AG09309 (cell line): ENCODE measurements around the gene LAMC1.

Source experiments
- DNase-seq: peaks from one replicate; pipeline ENCODE4 v3.0.0-alpha.2; 2010; ENCODE audit warnings: low read depth
- H3K4me3 ChIP-seq: 2 replicates; pipeline ENCODE4 v1.5.1; 2011; ENCODE audit warnings: mild to moderate bottlenecking, low read depth, low read length, moderate library complexity; ENCODE audit not compliant: control insufficient read depth
- CTCF ChIP-seq: IDR thresholded peaks from 2 replicates; pipeline ENCODE4 v1.5.1; 2011; ENCODE audit warnings: mild to moderate bottlenecking, low read depth, low read length, inconsistent platforms; ENCODE audit not compliant: insufficient read depth, control insufficient read depth; ENCODE audit errors: missing control alignments

Gene LAMC1

GRCh38 chr1:182985876-182986275 is 37.3 kb upstream of the LAMC1 start:
- H3K4me3 ChIP-seq: no peak overlapping the region
- DNase-seq: no peak
- no peak for TF ChIP-seq CTCF

- H3K4me3 ChIP-seq: no peak overlapping the region
These were observed 32.6 kb upstream of the LAMC1 start for GRCh38 chr1:182990413-182991144.

GRCh38 chr1:182993746-182994145 is 29.5 kb upstream of the LAMC1 start:
- no peak for TF ChIP-seq CTCF
- H3K4me3 ChIP-seq: no peak overlapping the region
- DNase-seq: no peak

More at GRCh38 chr1:182990413-182991144, 32.6 kb upstream of the LAMC1 start:
- peak; percentile 14 for DNase-seq
- no peak for TF ChIP-seq CTCF

- no peak for TF ChIP-seq CTCF
- no peak overlapping the region for H3K4me3 ChIP-seq
- no peak for DNase-seq
These were observed 27.3 kb upstream of the LAMC1 start for GRCh38 chr1:182995894-182996293.

GRCh38 chr1:182996816-182997215 is 26.4 kb upstream of the LAMC1 start:
- no peak for DNase-seq
- no peak overlapping the region for H3K4me3 ChIP-seq
- no peak for TF ChIP-seq CTCF

- no peak for DNase-seq
- TF ChIP-seq CTCF: no peak
- H3K4me3 ChIP-seq: no peak overlapping the region
These were observed 24.7 kb upstream of the LAMC1 start for GRCh38 chr1:182998482-182998881.
